HepG2 (cell line): ENCODE results near the gene RPUSD2. TPM values are rescaled to one million over a fixed set of nuclear protein-coding genes. Genes with fewer than 3 reads are reported as not detected.

Source experiments
- CCAR2 ChIP-seq: fragments of 200-400 bp; formaldehyde crosslinking; optimal IDR thresholded peaks from 2 replicates; pipeline ENCODE3; 2018; ENCODE audit warnings: low read depth, mild to moderate bottlenecking, low read length, moderate library complexity
- CREM ChIP-seq, 2 experiments: sonication (generic) in 1 of 2; formaldehyde crosslinking in 1 of 2; IDR thresholded peaks; 2 replicates each; pipeline versions ENCODE4 v1.4.0 to v1.6.1; 2016 to 2020; ENCODE audit warnings: antibody characterized with exemption in 1 of 2, mild to moderate bottlenecking in 1 of 2, missing genetic modification reagents in 1 of 2
- HIVEP1 ChIP-seq: sonication (generic); formaldehyde crosslinking; IDR thresholded peaks from 2 replicates; pipeline ENCODE4 v1.4.0; 2020; ENCODE audit warnings: mild to moderate bottlenecking, missing genetic modification reagents
- JDP2 ChIP-seq: sonication (generic); formaldehyde crosslinking; IDR thresholded peaks from 2 replicates; pipeline ENCODE4 v1.8.1; 2022; ENCODE audit warnings: missing genetic modification reagents, borderline replicate concordance
- KMT2B ChIP-seq: IDR thresholded peaks from 2 replicates; pipeline ENCODE4 v1.6.1; 2016; ENCODE audit warnings: missing genetic modification reagents, missing compliant biosample characterization
- POLR2AphosphoS5 ChIP-seq: IDR thresholded peaks from 2 replicates; pipeline ENCODE4 v1.6.1; 2012; ENCODE audit warnings: low read depth, low read length
- RFXAP ChIP-seq: sonication (generic); formaldehyde crosslinking; IDR thresholded peaks from 2 replicates; pipeline ENCODE4 v1.4.0; 2020; ENCODE audit warnings: missing genetic modification reagents, borderline replicate concordance
- TSC22D2 ChIP-seq: sonication (generic); formaldehyde crosslinking; IDR thresholded peaks from 2 replicates; pipeline ENCODE4 v1.5.1; 2020; ENCODE audit warnings: missing genetic modification reagents, mild to moderate bottlenecking, borderline replicate concordance
- ZNF253 ChIP-seq: sonication (generic); formaldehyde crosslinking; IDR thresholded peaks from 2 replicates; pipeline ENCODE4 v1.8.0; 2022; ENCODE audit warnings: mild to moderate bottlenecking, missing genetic modification reagents, borderline replicate concordance
- ZNF260 ChIP-seq: sonication (generic); formaldehyde crosslinking; IDR thresholded peaks from 2 replicates; pipeline ENCODE4 v1.4.0; 2020; ENCODE audit warnings: missing genetic modification reagents, low read depth, mild to moderate bottlenecking, borderline replicate concordance
- ZNF430 ChIP-seq: sonication (generic); formaldehyde crosslinking; IDR thresholded peaks from 2 replicates; pipeline ENCODE4 v1.9.0; 2021; ENCODE audit warnings: mild to moderate bottlenecking, missing genetic modification reagents
- ZNF772 ChIP-seq: sonication (generic); formaldehyde crosslinking; IDR thresholded peaks from 2 replicates; pipeline ENCODE4 v1.5.0; 2020; ENCODE audit warnings: mild to moderate bottlenecking, missing genetic modification reagents
- ZNF816 ChIP-seq: sonication (generic); formaldehyde crosslinking; IDR thresholded peaks from 2 replicates; pipeline ENCODE4 v1.8.0; 2022; ENCODE audit warnings: missing genetic modification reagents, mild to moderate bottlenecking, borderline replicate concordance
- ZNF878 ChIP-seq: sonication (generic); formaldehyde crosslinking; IDR thresholded peaks from 2 replicates; pipeline ENCODE4 v1.8.1; 2023; ENCODE audit warnings: mild to moderate bottlenecking, missing genetic modification reagents, moderate library complexity
- polyA plus RNA-seq, 8 experiments: library from polyadenylated mRNA; depleted of rRNA in 3 of 8; stranded (reverse) in 7 of 8; unstranded in 1 of 8; fragments of >200 nt; fragmentation: Illumina TruSeq in 4 of 8; extraction: Trizol in 4 of 8; gene quantifications; 2 replicates each; pipeline versions ENCODE4 v1.2.1 to v1.2.3, GENCODE V29; 2011 to 2016; ENCODE audit warnings: low read depth in 4 of 8, missing spikeins in 1 of 8, mixed read lengths in 1 of 8; ENCODE audit not compliant: insufficient read depth in 1 of 8
- total RNA-seq, 5 experiments: library from RNA; depleted of rRNA; stranded (reverse); fragments of >200 nt; fragmentation: Illumina TruSeq; extraction: Trizol; gene quantifications; 2 replicates each; pipeline ENCODE4 v1.2.3, GENCODE V29; 2016; ENCODE audit warnings: low read depth in 1 of 5
- TF ChIP-seq, protein P1 (sequence below): sonication (generic); formaldehyde crosslinking; conservative IDR thresholded peaks from 2 replicates; pipeline ENCODE4 v1.4.0; 2020; ENCODE audit warnings: missing genetic modification reagents
- TF ChIP-seq, protein P2 (sequence below): sonication (generic); formaldehyde crosslinking; IDR thresholded peaks from 2 replicates; pipeline ENCODE4 v1.4.0; 2020; ENCODE audit warnings: missing genetic modification reagents
- TF ChIP-seq, protein P3 (sequence below): sonication (generic); formaldehyde crosslinking; IDR thresholded peaks from 2 replicates; pipeline ENCODE4 v1.5.1; 2020; ENCODE audit warnings: missing genetic modification reagents, mild to moderate bottlenecking, borderline replicate concordance
- TF ChIP-seq, protein P4 (sequence below): sonication (generic); formaldehyde crosslinking; conservative IDR thresholded peaks from 2 replicates; pipeline ENCODE4 v1.8.0; 2022; ENCODE audit warnings: low read depth, missing genetic modification reagents

The RPUSD2 gene
- total and polyA plus RNA-seq, 2 of the 13 experiments (the other 11 are each of a cell fraction or from before 2014, with no cell fraction given) = 8.6 to 14.5 TPM

DNA sequence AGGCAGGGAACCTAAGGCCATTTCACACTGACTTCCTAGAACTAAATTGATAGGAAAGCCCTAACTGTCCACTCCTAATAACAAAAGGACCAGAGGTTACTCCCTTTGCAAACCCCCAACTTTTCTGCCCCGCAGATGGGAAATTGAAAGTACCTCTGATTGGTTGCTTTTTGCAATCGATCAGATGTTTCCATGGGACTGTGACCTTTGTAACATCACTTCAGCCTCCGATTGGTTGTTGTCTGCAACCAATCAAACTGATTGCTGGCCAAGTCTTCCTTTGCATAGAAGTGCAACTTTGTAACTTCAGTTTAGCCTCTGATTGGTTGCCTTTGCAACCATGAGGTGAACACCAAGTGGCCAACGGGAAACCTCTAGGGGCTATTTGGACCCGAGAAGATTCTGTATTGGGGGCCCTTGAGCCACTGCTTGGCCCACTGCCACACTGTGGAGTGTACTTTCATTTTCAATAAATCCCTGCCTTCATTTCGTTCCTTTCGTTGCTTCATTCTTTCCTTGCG lies 13.7 kb downstream of the RPUSD2 start (continued):
- TF ChIP-seq, protein P1, sequence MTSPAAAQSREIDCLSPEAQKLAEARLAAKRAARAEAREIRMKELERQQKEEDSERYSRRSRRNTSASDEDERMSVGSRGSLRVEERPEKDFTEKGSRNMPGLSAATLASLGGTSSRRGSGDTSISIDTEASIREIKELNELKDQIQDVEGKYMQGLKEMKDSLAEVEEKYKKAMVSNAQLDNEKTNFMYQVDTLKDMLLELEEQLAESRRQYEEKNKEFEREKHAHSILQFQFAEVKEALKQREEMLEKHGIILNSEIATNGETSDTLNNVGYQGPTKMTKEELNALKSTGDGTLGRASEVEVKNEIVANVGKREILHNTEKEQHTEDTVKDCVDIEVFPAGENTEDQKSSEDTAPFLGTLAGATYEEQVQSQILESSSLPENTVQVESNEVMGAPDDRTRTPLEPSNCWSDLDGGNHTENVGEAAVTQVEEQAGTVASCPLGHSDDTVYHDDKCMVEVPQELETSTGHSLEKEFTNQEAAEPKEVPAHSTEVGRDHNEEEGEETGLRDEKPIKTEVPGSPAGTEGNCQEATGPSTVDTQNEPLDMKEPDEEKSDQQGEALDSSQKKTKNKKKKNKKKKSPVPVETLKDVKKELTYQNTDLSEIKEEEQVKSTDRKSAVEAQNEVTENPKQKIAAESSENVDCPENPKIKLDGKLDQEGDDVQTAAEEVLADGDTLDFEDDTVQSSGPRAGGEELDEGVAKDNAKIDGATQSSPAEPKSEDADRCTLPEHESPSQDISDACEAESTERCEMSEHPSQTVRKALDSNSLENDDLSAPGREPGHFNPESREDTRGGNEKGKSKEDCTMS (CRISPR knock-in tag) = no peak
- no peak for TF ChIP-seq ZNF260 (CRISPR knock-in tag)
- TF ChIP-seq ZNF253 (CRISPR knock-in tag) = no peak
- TF ChIP-seq, protein P2, sequence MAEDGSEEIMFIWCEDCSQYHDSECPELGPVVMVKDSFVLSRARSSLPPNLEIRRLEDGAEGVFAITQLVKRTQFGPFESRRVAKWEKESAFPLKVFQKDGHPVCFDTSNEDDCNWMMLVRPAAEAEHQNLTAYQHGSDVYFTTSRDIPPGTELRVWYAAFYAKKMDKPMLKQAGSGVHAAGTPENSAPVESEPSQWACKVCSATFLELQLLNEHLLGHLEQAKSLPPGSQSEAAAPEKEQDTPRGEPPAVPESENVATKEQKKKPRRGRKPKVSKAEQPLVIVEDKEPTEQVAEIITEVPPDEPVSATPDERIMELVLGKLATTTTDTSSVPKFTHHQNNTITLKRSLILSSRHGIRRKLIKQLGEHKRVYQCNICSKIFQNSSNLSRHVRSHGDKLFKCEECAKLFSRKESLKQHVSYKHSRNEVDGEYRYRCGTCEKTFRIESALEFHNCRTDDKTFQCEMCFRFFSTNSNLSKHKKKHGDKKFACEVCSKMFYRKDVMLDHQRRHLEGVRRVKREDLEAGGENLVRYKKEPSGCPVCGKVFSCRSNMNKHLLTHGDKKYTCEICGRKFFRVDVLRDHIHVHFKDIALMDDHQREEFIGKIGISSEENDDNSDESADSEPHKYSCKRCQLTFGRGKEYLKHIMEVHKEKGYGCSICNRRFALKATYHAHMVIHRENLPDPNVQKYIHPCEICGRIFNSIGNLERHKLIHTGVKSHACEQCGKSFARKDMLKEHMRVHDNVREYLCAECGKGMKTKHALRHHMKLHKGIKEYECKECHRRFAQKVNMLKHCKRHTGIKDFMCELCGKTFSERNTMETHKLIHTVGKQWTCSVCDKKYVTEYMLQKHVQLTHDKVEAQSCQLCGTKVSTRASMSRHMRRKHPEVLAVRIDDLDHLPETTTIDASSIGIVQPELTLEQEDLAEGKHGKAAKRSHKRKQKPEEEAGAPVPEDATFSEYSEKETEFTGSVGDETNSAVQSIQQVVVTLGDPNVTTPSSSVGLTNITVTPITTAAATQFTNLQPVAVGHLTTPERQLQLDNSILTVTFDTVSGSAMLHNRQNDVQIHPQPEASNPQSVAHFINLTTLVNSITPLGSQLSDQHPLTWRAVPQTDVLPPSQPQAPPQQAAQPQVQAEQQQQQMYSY = no peak
- TF ChIP-seq ZNF430 (CRISPR knock-in tag) = no peak
- peak; percentile 80 for TF ChIP-seq POLR2AphosphoS5
- TF ChIP-seq CCAR2 = no peak
- 0 out of 2 replicates have a peak, but pooled peaks have one; percentile 37 for TF ChIP-seq TSC22D2 (CRISPR knock-in tag)
- TF ChIP-seq, protein P3, sequence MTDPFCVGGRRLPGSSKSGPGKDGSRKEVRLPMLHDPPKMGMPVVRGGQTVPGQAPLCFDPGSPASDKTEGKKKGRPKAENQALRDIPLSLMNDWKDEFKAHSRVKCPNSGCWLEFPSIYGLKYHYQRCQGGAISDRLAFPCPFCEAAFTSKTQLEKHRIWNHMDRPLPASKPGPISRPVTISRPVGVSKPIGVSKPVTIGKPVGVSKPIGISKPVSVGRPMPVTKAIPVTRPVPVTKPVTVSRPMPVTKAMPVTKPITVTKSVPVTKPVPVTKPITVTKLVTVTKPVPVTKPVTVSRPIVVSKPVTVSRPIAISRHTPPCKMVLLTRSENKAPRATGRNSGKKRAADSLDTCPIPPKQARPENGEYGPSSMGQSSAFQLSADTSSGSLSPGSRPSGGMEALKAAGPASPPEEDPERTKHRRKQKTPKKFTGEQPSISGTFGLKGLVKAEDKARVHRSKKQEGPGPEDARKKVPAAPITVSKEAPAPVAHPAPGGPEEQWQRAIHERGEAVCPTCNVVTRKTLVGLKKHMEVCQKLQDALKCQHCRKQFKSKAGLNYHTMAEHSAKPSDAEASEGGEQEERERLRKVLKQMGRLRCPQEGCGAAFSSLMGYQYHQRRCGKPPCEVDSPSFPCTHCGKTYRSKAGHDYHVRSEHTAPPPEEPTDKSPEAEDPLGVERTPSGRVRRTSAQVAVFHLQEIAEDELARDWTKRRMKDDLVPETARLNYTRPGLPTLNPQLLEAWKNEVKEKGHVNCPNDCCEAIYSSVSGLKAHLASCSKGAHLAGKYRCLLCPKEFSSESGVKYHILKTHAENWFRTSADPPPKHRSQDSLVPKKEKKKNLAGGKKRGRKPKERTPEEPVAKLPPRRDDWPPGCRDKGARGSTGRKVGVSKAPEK = no peak
- 0 out of 2 replicates have a peak, but pooled peaks have one; percentile 55 for TF ChIP-seq ZNF772 (CRISPR knock-in tag)
- no peak for TF ChIP-seq ZNF816 (CRISPR knock-in tag)
- peak; percentile 52; the same call in 1 of the 2 replicates for TF ChIP-seq ZNF878
- TF ChIP-seq RFXAP (CRISPR knock-in tag) = peak; percentile 99
- no peak for TF ChIP-seq HIVEP1 (CRISPR knock-in tag)
- 0 out of 2 replicates have a peak, but pooled peaks have one; percentile 22 for TF ChIP-seq KMT2B
- TF ChIP-seq CREM (IDR thresholded peaks at IDR 0.05) = peak; percentile 54; the same call in 1 of the 2 replicates
- TF ChIP-seq CREM (CRISPR knock-in tag; IDR thresholded peaks at IDR 0.05) = no peak
- TF ChIP-seq, protein P4, sequence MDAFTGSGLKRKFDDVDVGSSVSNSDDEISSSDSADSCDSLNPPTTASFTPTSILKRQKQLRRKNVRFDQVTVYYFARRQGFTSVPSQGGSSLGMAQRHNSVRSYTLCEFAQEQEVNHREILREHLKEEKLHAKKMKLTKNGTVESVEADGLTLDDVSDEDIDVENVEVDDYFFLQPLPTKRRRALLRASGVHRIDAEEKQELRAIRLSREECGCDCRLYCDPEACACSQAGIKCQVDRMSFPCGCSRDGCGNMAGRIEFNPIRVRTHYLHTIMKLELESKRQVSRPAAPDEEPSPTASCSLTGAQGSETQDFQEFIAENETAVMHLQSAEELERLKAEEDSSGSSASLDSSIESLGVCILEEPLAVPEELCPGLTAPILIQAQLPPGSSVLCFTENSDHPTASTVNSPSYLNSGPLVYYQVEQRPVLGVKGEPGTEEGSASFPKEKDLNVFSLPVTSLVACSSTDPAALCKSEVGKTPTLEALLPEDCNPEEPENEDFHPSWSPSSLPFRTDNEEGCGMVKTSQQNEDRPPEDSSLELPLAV (CRISPR knock-in tag) = no peak
- TF ChIP-seq JDP2 (CRISPR knock-in tag) = no peak
